Suprapubic skin (tissue), 3 donors: ENCODE data around the gene FAM209A.

ENCODE experiments used
- EP300 ChIP-seq: sonication (generic); formaldehyde crosslinking; IDR thresholded peaks from one replicate; pipeline ENCODE4 v1.6.1; 2017; ENCODE audit warnings: antibody characterized with exemption
- POLR2A ChIP-seq, 2 donors: fragments of 450-650 bp; IDR thresholded peaks; one replicate each; pipeline ENCODE4 v1.6.1; 2017; ENCODE audit warnings: antibody characterized with exemption in 2 of 2, mild to moderate bottlenecking in 2 of 2, moderate library complexity in 2 of 2
- TF ChIP-seq, protein P1 (sequence below), 2 donors: fragments of 200-600 bp in 1 of 2; fragments of 450-650 bp in 1 of 2; sonication (generic) in 1 of 2; IDR thresholded peaks; one replicate each; pipeline ENCODE4 v1.5.1; 2016 to 2019; ENCODE audit warnings: antibody characterized with exemption in 2 of 2, mild to moderate bottlenecking in 1 of 2, moderate library complexity in 1 of 2

- TF ChIP-seq POLR2A (IDR thresholded peaks at IDR 0.05), result no peak
- TF ChIP-seq, protein P1, sequence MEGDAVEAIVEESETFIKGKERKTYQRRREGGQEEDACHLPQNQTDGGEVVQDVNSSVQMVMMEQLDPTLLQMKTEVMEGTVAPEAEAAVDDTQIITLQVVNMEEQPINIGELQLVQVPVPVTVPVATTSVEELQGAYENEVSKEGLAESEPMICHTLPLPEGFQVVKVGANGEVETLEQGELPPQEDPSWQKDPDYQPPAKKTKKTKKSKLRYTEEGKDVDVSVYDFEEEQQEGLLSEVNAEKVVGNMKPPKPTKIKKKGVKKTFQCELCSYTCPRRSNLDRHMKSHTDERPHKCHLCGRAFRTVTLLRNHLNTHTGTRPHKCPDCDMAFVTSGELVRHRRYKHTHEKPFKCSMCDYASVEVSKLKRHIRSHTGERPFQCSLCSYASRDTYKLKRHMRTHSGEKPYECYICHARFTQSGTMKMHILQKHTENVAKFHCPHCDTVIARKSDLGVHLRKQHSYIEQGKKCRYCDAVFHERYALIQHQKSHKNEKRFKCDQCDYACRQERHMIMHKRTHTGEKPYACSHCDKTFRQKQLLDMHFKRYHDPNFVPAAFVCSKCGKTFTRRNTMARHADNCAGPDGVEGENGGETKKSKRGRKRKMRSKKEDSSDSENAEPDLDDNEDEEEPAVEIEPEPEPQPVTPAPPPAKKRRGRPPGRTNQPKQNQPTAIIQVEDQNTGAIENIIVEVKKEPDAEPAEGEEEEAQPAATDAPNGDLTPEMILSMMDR (IDR thresholded peaks at IDR 0.05), result no peak
- no peak for TF ChIP-seq EP300
Observed at GRCh38 chr20:56483970-56484369, 40.6 kb upstream of the FAM209A start.
